ENCODE results near the gene ZFYVE26. TPM values are rescaled to one million over a fixed set of nuclear protein-coding genes. Genes with fewer than 3 reads are reported as not detected.

ZFYVE26 gene
- total RNA-seq, 1 experiment from 2014 or later, result 19.9 TPM

GRCh38 chr14:67859169-67859749, 42.9 kb upstream of the ZFYVE26 start:
- Histone ChIP-seq H3K27ac (ENCODE audit: insufficient read length, low read depth, low read length) (no peak overlapping the region), H3K27me3 (ENCODE audit: insufficient read depth, low read length) (no peaks in the 10 kb centered on the region), H3K14ac (ENCODE audit: insufficient read depth, low read length) (no peak overlapping the region), H3K23ac (ENCODE audit: insufficient read length, low read depth, low read length) (no peak overlapping the region), H3K79me2 (ENCODE audit: insufficient read depth, low read length) (no peaks in the 10 kb centered on the region), H2BK5ac (ENCODE audit: insufficient read length, low read length) (no peak overlapping the region), H2AFZ (ENCODE audit: low read length) (no peak overlapping the region), H2AK5ac (ENCODE audit: insufficient read length, low read length) (no peak overlapping the region), H3K9me3 (ENCODE audit: control insufficient read depth, low read depth, low read length) (no peaks in the 10 kb centered on the region), H3K18ac (ENCODE audit: insufficient read length, low read depth, low read length) (no peak overlapping the region), H4K91ac (ENCODE audit: insufficient read length, low read depth, low read length) (no peak overlapping the region), H3T11ph (ENCODE audit: low read length) (no peak overlapping the region), H4K5ac (ENCODE audit: insufficient read length, low read depth, low read length) (no peak overlapping the region), H3K4me2 (ENCODE audit: insufficient read depth, insufficient read length, low read length) (no peak overlapping the region), H4K8ac (replicated peaks; ENCODE audit: insufficient read length, low read depth, low read length) (no peak overlapping the region), H3K4me1 (ENCODE audit: insufficient read depth, low read length) (no peaks in the 10 kb centered on the region), H2BK15ac (ENCODE audit: low read depth, low read length) (no peak overlapping the region), H4K20me1 (ENCODE audit: control insufficient read depth, insufficient read depth, insufficient read length) (no peaks in the 10 kb centered on the region), H2BK20ac (ENCODE audit: low read depth, low read length, poor library complexity, severe bottlenecking) (no peak overlapping the region), H2BK12ac (ENCODE audit: insufficient read length, low read depth, low read length) (no peak overlapping the region), H3K56ac (ENCODE audit: insufficient read length, low read depth, low read length) (no peak overlapping the region), H2BK120ac (ENCODE audit: low read depth, low read length, poor library complexity, severe bottlenecking) (no peak overlapping the region), H3K9ac (ENCODE audit: extremely low read depth, insufficient read length, low read length) (no peak overlapping the region), H3K4ac (ENCODE audit: low read depth, low read length) (no peak overlapping the region), H3K79me1 (ENCODE audit: insufficient read depth, low read depth, low read length, poor library complexity, severe bottlenecking) (no peaks in the 10 kb centered on the region), H3K23me2 (ENCODE audit: insufficient read length, low read depth, low read length, poor library complexity, severe bottlenecking) (no peaks in the 10 kb centered on the region)
- Mint-ChIP-seq H3K4me3 (no peak overlapping the region), H3K36me3 (ENCODE audit: insufficient read depth in 1 of 3, low read depth in 3 of 3) (no peaks in the 10 kb centered on the region), H3K4me1 (peaks cover 12 to 16% of the 10 kb centered on the region in 2 experiments), H3K9me3 (no peaks in the 10 kb centered on the region), H3K27me3 (ENCODE audit: low read depth) (no peaks in the 10 kb centered on the region), H3K27ac (no peak overlapping the region)
- WGBS (ENCODE audit: extremely low coverage, insufficient read length, low lambda C conversion rate), result no CpG with 5 or more reads among the region's 1 CpG
- no peak for TF ChIP-seq CTCF (conservative IDR thresholded peaks at IDR 0.05)
- no peak for DNase-seq

Data from H9 (cell line).